SK-N-SH (cell line): ENCODE results near the gene BTBD6. TPM values are rescaled to one million over a fixed set of nuclear protein-coding genes. Genes with fewer than 3 reads are reported as not detected.

Source experiments
- CTCF ChIA-PET: fragments of 300-600, 350-600 bp; formaldehyde crosslinking; extraction: SDS; loops from one replicate; lab custom pipeline; 2021; lab: Yijun Ruan, JAX
- POLR2A ChIA-PET: fragments of 350-600 bp; sonication (Branson Sonifier 250); formaldehyde crosslinking; extraction: SDS; loops from one replicate; lab custom pipeline; 2020; ENCODE audit warnings: antibody characterized with exemption, inconsistent platforms; lab: Yijun Ruan, JAX
- DNase-seq: peaks from one replicate; pipeline ENCODE4 v3.0.0; 2012
- H2AFZ ChIP-seq: fragments of 200-600 bp; sonication (generic); 2 replicates; pipeline ENCODE4 v1.8.1; 2016; ENCODE audit warnings: antibody characterized with exemption, mild to moderate bottlenecking, low read depth
- H3F3A ChIP-seq: fragments of 200-600 bp; sonication (generic); replicated peaks from 2 replicates; pipeline ENCODE3; 2016; ENCODE audit warnings: antibody characterized with exemption, mild to moderate bottlenecking; ENCODE audit not compliant: insufficient read depth
- H3K27ac ChIP-seq, 2 experiments: fragments of 200-500 bp in 1 of 2; fragments of 200-600 bp in 1 of 2; sonication (Bioruptor generic) in 1 of 2; sonication (generic), shearing (Covaris generic) in 1 of 2; 2 replicates each; pipeline versions ENCODE4 v1.5.1 to v1.6.1; 2014 to 2016; ENCODE audit warnings: low read depth in 2 of 2, inconsistent platforms in 1 of 2, low read length in 1 of 2, mild to moderate bottlenecking in 1 of 2, mixed read lengths in 1 of 2
- H3K27me3 ChIP-seq: fragments of 200-600 bp; sonication (generic), shearing (Covaris generic); 2 replicates; pipeline ENCODE4 v1.6.1; 2016; ENCODE audit warnings: mixed run types; ENCODE audit not compliant: insufficient read depth
- H3K36me3 ChIP-seq, 2 experiments: fragments of 200-500 bp in 1 of 2; fragments of 200-600 bp in 1 of 2; sonication (Bioruptor generic) in 1 of 2; sonication (generic) in 1 of 2; replicated peaks in 1 of 2; 2 replicates each; pipeline versions ENCODE3 to v1.5.1; 2014 to 2016; ENCODE audit warnings: low read length in 1 of 2, mild to moderate bottlenecking in 1 of 2; ENCODE audit not compliant: insufficient read depth in 2 of 2, control insufficient read depth in 1 of 2
- H3K4me1 ChIP-seq, 2 experiments: fragments of 200-500 bp in 1 of 2; fragments of 200-600 bp in 1 of 2; sonication (Bioruptor generic) in 1 of 2; sonication (generic), shearing (Covaris generic) in 1 of 2; 2 replicates each; pipeline versions ENCODE4 v1.5.1 to v1.6.1; 2014 to 2016; ENCODE audit warnings: low read depth in 1 of 2, low read length in 1 of 2, mixed run types in 1 of 2; ENCODE audit not compliant: insufficient read depth in 2 of 2, control insufficient read depth in 1 of 2
- H3K4me2 ChIP-seq: fragments of 200-600 bp; sonication (generic), shearing (Covaris generic); 2 replicates; pipeline ENCODE4 v1.6.1; 2017; ENCODE audit warnings: mixed run types
- H3K4me3 ChIP-seq, 2 experiments: fragments of 200-500 bp in 1 of 2; fragments of 200-600 bp in 1 of 2; sonication (Bioruptor generic) in 1 of 2; sonication (generic), shearing (Covaris generic) in 1 of 2; 2 replicates each; pipeline versions ENCODE4 v1.5.1 to v1.8.1; 2014 to 2016; ENCODE audit warnings: low read depth in 2 of 2, inconsistent platforms in 1 of 2, low read length in 1 of 2, mild to moderate bottlenecking in 1 of 2, mixed read lengths in 1 of 2, moderate library complexity in 1 of 2
- H3K79me2 ChIP-seq: fragments of 200-600 bp; sonication (generic); 2 replicates; pipeline ENCODE4 v1.8.1; 2017; ENCODE audit warnings: mild to moderate bottlenecking; ENCODE audit not compliant: insufficient read depth
- H3K9ac ChIP-seq: fragments of 200-600 bp; sonication (generic); 2 replicates; pipeline ENCODE4 v1.6.1; 2017; ENCODE audit warnings: mixed run types
- H3K9me2 ChIP-seq: fragments of 200-600 bp; sonication (generic); 2 replicates; pipeline ENCODE4 v1.6.1; 2017; ENCODE audit warnings: mixed run types
- H3K9me3 ChIP-seq: fragments of 200-600 bp; sonication (generic); 2 replicates; pipeline ENCODE4 v1.6.1; 2017; ENCODE audit warnings: mixed run types, mild to moderate bottlenecking, moderate library complexity
- H4K20me1 ChIP-seq: fragments of 200-600 bp; sonication (generic); 2 replicates; pipeline ENCODE4 v1.6.1; 2017; ENCODE audit warnings: mild to moderate bottlenecking, mixed run types; ENCODE audit not compliant: insufficient read depth
- CHD2 ChIP-seq: fragments of 150-350 bp; IDR thresholded peaks from 2 replicates; pipeline ENCODE4 v1.6.1; 2018; ENCODE audit warnings: low read length; ENCODE audit not compliant: partially characterized antibody
- FOXJ3 ChIP-seq: sonication (generic); formaldehyde crosslinking; IDR thresholded peaks from 2 replicates; pipeline ENCODE4 v1.5.1; 2020; ENCODE audit warnings: mild to moderate bottlenecking, missing genetic modification reagents
- GATA2 ChIP-seq: sonication (generic); formaldehyde crosslinking; IDR thresholded peaks from 2 replicates; pipeline ENCODE4 v1.5.0; 2020; ENCODE audit warnings: mild to moderate bottlenecking, missing genetic modification reagents
- MXI1 ChIP-seq: IDR thresholded peaks from 2 replicates; pipeline ENCODE4 v1.6.1; 2012; ENCODE audit warnings: mild to moderate bottlenecking, low read depth, low read length, improper control_type of control experiment
- RFX5 ChIP-seq: IDR thresholded peaks from 2 replicates; pipeline ENCODE4 v1.6.1; 2012; ENCODE audit warnings: mild to moderate bottlenecking, improper control_type of control experiment, low read length
- RXRA ChIP-seq: IDR thresholded peaks from 2 replicates; pipeline ENCODE4 v1.4.0; 2012; ENCODE audit warnings: low read depth, mild to moderate bottlenecking, borderline replicate concordance
- WGBS: methylation state at CpG from one replicate; pipeline ENCODE4 v1.1.6; 2017; ENCODE audit warnings: low lambda C conversion rate; 5-methylcytosine and 5-hydroxymethylcytosine counted together
- polyA plus RNA-seq, 3 experiments: library from polyadenylated mRNA; depleted of rRNA; stranded (reverse); fragments of >200 nt; gene quantifications; 2 replicates each; pipeline ENCODE4 v1.2.3, GENCODE V29; 2012
- TF ChIP-seq, protein P1 (sequence below): IDR thresholded peaks from 2 replicates; pipeline ENCODE4 v1.6.1; 2012; ENCODE audit warnings: mild to moderate bottlenecking, low read depth, low read length, moderate library complexity
- TF ChIP-seq, protein P2 (sequence below): IDR thresholded peaks from 2 replicates; pipeline ENCODE4 v1.4.0; 2012; ENCODE audit warnings: low read depth

BTBD6 gene
- polyA plus RNA-seq, 1 of the 3 experiments (the other 2 are of a cell fraction): 20.9 TPM

DNA sequence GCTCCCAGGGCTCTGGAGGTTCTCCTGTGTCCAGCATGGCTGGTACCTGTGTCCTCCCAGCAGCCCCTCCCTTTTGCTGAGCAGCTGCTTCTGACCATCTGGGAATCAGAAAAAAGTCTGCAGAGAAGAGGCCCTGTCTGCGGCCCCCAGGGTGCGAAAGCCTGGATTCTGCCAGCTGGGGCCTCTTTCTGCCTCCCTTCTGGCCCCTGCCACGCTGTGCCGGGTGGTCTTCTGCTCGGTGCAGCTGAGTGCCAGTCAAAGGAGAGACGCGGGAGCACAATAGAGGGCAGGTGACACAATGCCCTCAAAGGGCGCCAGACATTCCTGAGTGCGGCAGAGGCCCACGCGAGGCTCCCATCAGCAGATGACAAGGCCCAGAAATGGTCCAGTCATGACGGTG is 12.6 kb downstream of the BTBD6 start:
- Histone ChIP-seq H4K20me1 (0 out of 2 replicates have a peak, but pooled peaks cover 3% of the 10 kb centered on the region), H2AFZ (no peak overlapping the region), H3K4me1 (peaks cover 0 to 4% of the 10 kb centered on the region in 2 experiments; a peak in 1 of 4 replicates), H3K27me3 (no peaks in the 10 kb centered on the region), H3F3A (no peaks in the 10 kb centered on the region), H3K9ac (no peak overlapping the region), H3K4me3 (no peak overlapping the region), H3K36me3 (peaks cover 2 to 7% of the 10 kb centered on the region in 2 experiments), H3K27ac (no peak overlapping the region), H3K4me2 (no peak overlapping the region), H3K79me2 (peaks cover 5% of the 10 kb centered on the region; the same call in 1 of the 2 replicates), H3K9me2 (no peaks in the 10 kb centered on the region), H3K9me3 (no peaks in the 10 kb centered on the region)
- ChIA-PET CTCF (interaction anchor here (1.0 to 1.3 kb wide), 3 partner anchors 12 to 58 kb away, joined by 3 to 4 read pairs (median 3); no protein-coding TSS in a partner anchor), POLR2A (interaction anchor here (0.8 to 0.9 kb wide), 2 partner anchors 9 to 33 kb away, joined by 3 read pairs; no protein-coding TSS in a partner anchor)
- TF ChIP-seq MXI1 (no peak), CHD2 (no peak)
- DNase-seq: no peak
- whole genome bisulfite sequencing: 97% methylated on average over 9 of the region's 12 CpGs

DNA sequence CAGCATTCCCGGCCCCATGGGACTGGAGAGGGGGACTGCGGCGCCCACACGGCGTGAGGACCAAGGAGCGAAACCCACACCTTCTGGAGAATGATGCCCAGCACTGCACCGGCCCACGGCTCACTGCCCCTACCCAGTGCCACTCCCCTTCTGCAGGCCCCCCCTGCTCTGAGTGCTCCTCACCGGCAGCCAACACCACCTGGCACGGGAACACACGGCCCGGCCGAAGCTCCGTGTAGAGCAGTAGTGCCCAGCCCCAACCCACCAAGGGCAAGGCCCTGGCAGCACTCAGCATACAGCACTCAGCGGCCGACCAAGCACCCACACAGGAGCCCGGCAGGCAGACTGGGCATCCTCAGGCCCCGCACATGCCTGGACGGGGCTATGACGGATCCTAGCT is 13.4 kb downstream of the BTBD6 start:
- Histone ChIP-seq H3K36me3 (peaks cover 2 to 3% of the 10 kb centered on the region in 2 experiments), H3K27me3 (no peaks in the 10 kb centered on the region), H4K20me1 (0 out of 2 replicates have a peak, but pooled peaks cover 3% of the 10 kb centered on the region), H3K4me2 (no peak overlapping the region), H3F3A (no peaks in the 10 kb centered on the region), H3K4me1 (peaks cover 0 to 4% of the 10 kb centered on the region in 2 experiments; a peak in 1 of 4 replicates), H3K4me3 (no peak overlapping the region), H3K9me2 (no peaks in the 10 kb centered on the region), H3K9ac (no peak overlapping the region), H3K9me3 (no peaks in the 10 kb centered on the region), H3K27ac (no peak overlapping the region), H3K79me2 (peaks cover 9% of the 10 kb centered on the region), H2AFZ (no peak overlapping the region)
- TF ChIP-seq RFX5 (no peak), RXRA (no peak), GATA2 (CRISPR knock-in tag) (no peak), FOXJ3 (CRISPR knock-in tag) (no peak)
- TF ChIP-seq, protein P1, sequence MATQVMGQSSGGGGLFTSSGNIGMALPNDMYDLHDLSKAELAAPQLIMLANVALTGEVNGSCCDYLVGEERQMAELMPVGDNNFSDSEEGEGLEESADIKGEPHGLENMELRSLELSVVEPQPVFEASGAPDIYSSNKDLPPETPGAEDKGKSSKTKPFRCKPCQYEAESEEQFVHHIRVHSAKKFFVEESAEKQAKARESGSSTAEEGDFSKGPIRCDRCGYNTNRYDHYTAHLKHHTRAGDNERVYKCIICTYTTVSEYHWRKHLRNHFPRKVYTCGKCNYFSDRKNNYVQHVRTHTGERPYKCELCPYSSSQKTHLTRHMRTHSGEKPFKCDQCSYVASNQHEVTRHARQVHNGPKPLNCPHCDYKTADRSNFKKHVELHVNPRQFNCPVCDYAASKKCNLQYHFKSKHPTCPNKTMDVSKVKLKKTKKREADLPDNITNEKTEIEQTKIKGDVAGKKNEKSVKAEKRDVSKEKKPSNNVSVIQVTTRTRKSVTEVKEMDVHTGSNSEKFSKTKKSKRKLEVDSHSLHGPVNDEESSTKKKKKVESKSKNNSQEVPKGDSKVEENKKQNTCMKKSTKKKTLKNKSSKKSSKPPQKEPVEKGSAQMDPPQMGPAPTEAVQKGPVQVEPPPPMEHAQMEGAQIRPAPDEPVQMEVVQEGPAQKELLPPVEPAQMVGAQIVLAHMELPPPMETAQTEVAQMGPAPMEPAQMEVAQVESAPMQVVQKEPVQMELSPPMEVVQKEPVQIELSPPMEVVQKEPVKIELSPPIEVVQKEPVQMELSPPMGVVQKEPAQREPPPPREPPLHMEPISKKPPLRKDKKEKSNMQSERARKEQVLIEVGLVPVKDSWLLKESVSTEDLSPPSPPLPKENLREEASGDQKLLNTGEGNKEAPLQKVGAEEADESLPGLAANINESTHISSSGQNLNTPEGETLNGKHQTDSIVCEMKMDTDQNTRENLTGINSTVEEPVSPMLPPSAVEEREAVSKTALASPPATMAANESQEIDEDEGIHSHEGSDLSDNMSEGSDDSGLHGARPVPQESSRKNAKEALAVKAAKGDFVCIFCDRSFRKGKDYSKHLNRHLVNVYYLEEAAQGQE: no peak
- TF ChIP-seq, protein P2, sequence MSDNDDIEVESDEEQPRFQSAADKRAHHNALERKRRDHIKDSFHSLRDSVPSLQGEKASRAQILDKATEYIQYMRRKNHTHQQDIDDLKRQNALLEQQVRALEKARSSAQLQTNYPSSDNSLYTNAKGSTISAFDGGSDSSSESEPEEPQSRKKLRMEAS: no peak
- DNase-seq: no peak
- ChIA-PET POLR2A (no interaction called here), CTCF (no interaction called here)
- 87% methylated on average over 6 of the region's 20 CpGs for WGBS
